Left forelimb (tissue), 1 donor: ENCODE results near the gene BLOC1S3.

ENCODE experiments used
- DNase-seq: peaks from one replicate; pipeline ENCODE4 v3.0.0-alpha.2; 2018; ENCODE audit warnings: low spot score

The BLOC1S3 gene

GRCh38 chr19:45146741-45147205, 31.8 kb upstream of the BLOC1S3 start:
- no peak for DNase-seq

DNA sequence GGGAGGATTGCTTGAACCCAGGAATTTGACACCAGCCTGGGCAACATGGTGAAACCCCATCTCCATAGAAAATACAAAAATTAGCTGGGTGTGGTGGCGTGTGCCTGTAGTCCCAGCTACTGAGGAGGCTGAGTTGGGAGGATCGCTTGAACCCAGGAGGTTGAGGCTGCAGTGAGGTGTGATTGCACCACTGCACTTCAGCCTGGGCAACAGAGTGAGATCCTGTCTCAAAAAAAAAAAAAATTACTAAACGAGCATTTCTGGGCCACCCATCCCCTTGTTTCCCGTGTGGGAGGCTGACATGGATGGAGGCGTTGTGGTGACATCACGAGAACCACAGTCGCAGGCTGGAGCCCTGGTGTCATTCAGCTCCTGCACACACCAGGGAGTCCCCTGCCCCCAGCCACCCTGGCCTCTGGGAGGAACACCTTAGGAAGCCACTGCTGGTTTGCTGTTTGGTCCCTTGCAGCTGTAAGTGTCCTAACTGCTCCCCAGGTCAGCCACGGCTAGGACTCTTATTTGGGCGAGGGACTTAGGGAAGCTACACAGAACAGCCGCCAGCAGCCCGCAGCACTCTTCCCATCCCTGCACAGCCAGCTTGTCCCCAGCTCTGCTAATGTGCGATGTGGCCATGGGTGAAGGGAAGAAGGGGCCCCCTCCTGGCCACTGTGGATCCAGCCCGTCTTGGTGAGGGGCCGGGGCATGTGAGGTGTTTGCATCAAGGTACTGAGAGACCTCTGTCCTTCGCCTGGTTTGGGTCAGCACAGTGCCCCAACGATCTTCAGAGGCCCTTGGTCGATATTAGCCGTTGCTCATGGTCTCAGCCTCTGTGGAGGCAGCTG, 30.5 kb upstream of the BLOC1S3 start:
- DNase-seq, result no peak

GRCh38 chr19:45149129-45149528, 29.5 kb upstream of the BLOC1S3 start:
- no peak for DNase-seq

DNA sequence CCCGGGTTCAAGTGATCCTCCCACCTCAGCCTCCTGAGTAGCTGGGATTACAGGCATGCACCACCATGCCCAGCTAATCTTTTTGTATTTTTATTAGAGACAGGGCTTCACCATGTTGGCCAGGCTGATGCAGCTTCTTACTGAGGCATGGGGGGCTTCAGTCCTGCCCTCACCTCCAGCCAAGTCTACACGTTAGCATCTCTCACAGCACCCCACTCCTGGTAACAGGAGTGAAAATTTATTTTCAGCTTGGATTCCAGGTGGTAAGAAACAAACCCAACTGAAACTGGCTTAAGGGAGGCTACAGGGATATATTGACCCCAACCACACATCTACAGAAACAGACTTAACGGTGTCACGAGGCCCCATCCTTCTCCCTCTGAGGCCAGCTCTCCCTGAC, 28.4 kb upstream of the BLOC1S3 start:
- no peak for DNase-seq

- DNase-seq, result no peak
These were observed 27.8 kb upstream of the BLOC1S3 start for GRCh38 chr19:45150751-45151281.

- no peak for DNase-seq
These were observed 27.3 kb upstream of the BLOC1S3 start for GRCh38 chr19:45151320-45151719.

GRCh38 chr19:45151821-45152503, 26.6 kb upstream of the BLOC1S3 start:
- no peak for DNase-seq

DNA sequence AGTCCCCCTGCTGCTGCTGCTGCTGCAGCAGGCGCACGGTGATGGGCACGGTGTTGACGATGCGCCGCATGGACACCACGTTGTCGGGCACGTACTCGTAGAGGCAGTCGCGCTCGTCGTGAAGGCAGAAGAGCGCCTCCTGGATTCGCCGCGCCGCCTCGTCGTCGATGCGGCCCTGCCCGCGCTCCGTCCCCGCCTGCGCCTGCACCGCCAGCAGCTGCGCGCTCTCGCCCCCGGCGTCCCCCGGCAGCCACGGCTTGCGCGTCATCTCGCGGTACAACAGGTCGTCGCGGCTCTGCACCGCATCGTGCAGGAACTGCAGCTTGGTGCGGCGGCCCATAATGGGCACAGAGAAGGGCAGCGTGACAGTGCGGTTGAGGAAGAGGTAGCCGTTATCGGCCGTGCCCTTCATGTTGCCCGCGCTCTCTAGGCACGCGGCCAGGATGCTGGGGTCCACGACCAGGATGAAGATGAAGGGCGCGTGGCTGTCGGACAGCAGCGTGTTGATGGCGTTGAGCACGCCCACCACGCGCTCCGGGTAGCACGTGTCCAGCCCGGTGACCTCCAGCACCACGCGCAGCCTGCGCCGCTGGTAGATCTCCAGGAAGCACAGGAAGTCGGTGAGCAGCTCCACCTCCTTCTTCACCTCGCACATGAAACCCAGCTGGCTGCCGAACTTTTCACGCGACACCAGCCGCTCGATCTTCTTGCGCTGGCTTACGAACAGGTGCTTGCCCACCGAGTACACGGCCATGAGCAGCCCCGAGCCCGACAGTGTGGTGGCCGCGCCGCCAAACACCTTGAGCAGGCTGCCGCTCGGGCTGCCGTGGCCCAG, 25.9 kb upstream of the BLOC1S3 start:
- no peak for DNase-seq

GRCh38 chr19:45153339-45154063, 25.1 kb upstream of the BLOC1S3 start:
- DNase-seq, result no peak

- no peak for DNase-seq
These were observed 24.3 kb upstream of the BLOC1S3 start for GRCh38 chr19:45154064-45154827.

DNA sequence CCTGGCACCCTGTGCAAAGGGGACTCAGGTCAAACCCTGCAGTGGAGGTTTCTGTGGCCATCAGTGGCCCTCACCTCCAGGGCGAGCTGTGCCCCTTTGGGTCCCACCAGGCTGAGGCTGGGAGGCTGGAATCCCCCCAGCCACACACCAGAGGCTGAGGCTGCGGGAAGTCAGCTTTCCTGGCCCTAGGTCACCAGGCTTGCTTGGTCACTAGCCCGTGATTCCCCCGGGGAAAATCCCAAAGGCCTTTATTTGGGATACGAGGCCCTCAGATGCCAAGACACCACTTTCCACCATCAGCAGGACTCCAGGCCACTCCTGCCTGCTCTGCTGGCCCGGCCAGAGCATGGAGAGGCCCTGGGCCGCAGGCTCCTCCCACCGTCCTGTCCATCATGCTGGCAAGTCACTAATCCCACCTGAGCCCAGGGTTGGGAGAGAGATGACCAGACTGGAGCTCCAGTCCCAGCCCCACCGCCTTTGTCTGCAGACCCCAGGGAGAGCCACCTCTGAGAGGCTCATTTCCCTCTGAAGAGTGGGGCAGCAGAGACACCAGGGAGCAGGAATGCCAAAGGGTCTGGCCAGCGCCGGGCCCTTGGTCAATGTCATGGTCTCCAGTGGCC, 22.5 kb upstream of the BLOC1S3 start:
- DNase-seq, result no peak

DNA sequence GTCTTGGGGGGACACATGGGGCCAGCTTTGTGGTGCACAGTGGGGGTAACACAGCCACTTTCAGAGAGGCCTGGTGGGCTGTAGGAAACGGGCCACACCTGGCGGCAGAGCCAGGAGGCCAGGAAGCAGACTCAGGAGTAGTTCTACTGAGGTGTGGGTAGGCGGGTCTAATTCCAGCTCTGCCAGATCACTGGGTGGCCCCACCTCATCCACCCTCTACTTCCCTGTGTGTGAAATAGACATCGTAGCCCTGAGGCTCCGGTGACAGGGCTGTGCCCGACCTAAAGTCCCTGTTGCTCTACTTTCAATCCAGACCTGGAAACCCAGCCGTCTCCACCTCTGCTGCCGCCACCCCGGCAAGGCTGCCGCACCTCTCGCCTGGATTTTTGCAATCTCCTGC, 21.8 kb upstream of the BLOC1S3 start:
- DNase-seq, result no peak

- no peak for DNase-seq
These were observed 19.9 kb upstream of the BLOC1S3 start for GRCh38 chr19:45158503-45159209.

GRCh38 chr19:45159210-45159970, 19.2 kb upstream of the BLOC1S3 start:
- DNase-seq, result no peak

DNA sequence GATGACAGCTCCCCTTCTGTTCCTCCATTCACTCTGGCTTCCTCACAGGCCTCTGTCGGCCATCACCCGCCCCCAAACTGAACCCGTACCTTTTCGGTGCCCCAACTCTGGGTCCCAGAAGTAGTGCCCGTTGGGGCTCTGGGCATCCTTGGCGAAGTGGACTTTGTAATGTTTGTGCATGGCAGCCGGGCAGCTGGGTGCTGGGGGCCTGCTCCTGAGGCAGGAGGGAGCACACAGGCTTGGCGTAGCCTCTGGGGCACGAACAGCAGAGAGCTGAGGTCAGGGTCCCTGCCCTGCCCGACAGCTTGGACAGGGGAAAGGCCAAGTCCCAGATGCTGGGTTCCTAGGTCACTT, 18.6 kb upstream of the BLOC1S3 start:
- no peak for DNase-seq

DNA sequence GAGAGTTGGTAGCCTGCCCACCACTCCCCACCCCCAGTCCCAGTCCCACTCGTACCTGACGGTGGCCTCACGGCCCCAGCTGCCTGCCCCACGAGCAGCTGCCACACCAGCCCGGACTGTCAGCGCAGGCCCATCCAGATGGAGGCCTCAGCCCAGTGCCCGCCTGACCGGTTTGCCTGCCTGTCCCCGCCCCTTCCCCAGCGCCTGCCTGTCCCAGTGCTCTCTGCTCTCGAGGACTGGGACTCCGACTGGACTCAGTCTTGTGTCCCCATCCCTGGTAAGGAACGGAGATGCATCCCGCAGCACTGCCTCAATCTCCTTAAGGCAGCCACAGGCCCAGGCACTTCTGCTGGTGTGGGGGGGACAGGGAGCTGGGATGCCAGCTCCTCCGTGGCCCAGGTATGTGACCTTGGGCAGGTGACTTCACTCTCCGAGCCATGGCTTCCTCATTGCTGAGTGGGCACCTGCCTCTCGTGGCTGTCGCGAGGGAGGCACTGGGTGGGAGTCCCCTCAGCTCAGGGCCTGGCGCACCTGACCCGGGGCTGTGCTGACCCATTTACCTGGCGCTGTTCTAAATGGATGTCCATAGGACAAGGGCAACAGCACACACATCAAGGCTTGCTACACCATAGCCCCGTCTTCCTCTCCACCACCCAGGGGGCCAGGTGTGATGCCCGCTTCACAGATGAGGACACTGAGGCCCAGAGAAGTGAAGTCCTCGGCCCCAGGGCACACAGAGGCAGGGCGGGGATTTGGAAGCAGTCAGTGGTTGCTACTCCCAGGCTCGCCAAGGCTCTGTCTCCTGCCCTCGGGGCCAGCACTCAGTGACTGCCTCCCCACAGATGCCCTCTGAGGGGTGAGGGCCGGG, 17.5 kb upstream of the BLOC1S3 start, which contains the start of gene NKPD1:
Gene NKPD1 (minus strand): TSS at position 113 of the 868 bp plus-strand sequence. CDS start 832 bp downstream, outside the sequence.
- no peak for DNase-seq

DNA sequence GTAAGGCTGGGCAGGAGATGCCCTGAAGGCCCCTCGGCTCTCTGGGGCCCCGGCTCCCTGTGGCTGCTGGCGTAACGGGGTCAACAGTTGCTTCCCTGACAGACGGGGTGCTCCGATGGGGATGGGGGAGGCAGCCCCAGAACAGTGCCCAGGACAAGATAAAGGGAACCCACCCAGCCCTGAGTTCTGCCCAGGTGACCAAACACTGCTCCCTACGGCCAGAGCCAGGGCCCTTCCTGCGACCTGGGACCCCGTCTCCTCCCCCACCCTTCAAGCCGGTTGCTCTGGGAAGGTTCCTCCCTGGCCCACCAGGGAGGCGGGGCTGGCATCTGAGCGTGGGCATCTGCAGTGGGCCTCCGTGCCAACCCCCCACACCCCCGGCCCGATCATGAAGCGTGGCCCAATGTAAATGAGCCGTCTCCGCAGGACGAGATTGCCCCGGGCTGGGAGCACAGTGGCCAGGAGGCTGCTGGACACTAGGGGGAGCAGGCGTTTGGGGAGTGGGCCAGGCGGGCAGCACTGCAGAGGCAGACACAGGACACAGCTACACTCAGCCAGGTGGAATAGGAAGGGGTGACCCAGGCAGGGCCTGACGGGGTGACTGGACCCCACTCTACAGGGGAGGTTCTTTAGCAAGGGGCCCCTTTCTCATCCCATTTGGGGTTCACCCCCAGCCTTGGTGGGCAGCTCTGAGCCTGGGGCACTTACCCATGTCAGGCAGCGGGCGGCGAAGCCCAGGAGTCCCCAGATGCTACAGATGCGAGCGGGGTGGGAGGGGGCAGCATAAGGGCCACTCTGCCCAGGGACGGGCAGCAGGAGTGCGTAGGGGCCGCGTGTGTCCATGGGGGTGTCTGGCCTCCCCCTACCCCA, 16.6 kb upstream of the BLOC1S3 start:
- no peak for DNase-seq
